Activated naive CD8-positive, alpha-beta T cell (primary cell): ENCODE results near the gene ATG101.
A peak's percentile ranks its signal among the peaks of the same experiment; 100 is the strongest.

Experiments used
- H3K27ac Mint-ChIP-seq: one replicate; pipeline ENCODE4 v1.8.0; 2021; ENCODE audit warnings: mixed read lengths
- H3K27me3 Mint-ChIP-seq: one replicate; pipeline ENCODE4 v1.8.0; 2021; ENCODE audit warnings: mixed read lengths
- H3K36me3 Mint-ChIP-seq: one replicate; pipeline ENCODE4 v1.8.0; 2021; ENCODE audit warnings: mixed read lengths
- H3K4me1 Mint-ChIP-seq: one replicate; pipeline ENCODE4 v1.8.0; 2021; ENCODE audit warnings: low read depth, mixed read lengths
- H3K4me3 Mint-ChIP-seq: one replicate; pipeline ENCODE4 v1.8.0; 2021; ENCODE audit warnings: mild to moderate bottlenecking, mixed read lengths
- H3K9me3 Mint-ChIP-seq: one replicate; pipeline ENCODE4 v1.8.0; 2021; ENCODE audit warnings: low read depth, mixed read lengths

Gene ATG101

GRCh38 chr12:52060498-52061177 is 9.1 kb upstream of the ATG101 start:
- no peak overlapping the region for H3K27ac Mint-ChIP-seq
- peaks cover 2% of the 10 kb centered on the region for H3K4me1 Mint-ChIP-seq
- H3K36me3 Mint-ChIP-seq: no peaks in the 10 kb centered on the region
- H3K9me3 Mint-ChIP-seq: no peaks in the 10 kb centered on the region
- no peaks in the 10 kb centered on the region for H3K27me3 Mint-ChIP-seq
- no peak overlapping the region for H3K4me3 Mint-ChIP-seq

DNA sequence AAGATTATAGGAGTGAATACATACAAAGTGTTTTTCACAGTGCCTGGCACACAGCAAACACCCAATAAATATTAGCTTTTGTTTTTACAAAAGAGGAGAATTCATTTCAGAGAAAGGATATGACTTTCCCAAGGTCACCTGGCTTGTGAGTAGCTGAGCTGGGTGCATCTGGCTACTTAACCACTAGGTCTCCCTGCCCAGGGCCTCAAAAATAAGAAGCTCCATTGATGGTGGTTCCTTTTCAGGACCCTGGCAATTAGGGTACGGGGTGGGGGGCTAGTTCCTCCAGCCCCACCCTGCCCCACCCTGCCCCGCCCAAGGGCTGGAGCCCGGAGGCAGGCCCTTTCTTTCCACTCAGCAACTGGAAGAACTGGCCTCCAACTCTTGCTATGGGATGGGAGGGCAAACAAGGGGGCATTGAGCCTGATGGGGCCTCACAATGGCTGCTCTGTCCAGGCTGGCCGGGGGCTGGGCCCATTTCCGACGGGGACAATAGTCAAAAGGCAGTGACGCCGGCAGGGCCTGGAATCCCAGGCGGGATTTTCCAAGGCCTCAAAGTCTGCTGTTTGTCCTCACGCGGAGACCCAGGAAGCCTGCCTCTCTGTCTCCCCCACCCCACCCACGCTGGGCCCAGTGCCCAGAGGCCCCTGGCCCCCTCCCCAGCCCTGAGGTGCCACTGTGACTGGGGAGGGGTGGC is 8.2 kb upstream of the ATG101 start:
- H3K36me3 Mint-ChIP-seq: no peaks in the 10 kb centered on the region
- no peaks in the 10 kb centered on the region for H3K4me1 Mint-ChIP-seq
- no peaks in the 10 kb centered on the region for H3K27me3 Mint-ChIP-seq
- H3K4me3 Mint-ChIP-seq: no peak overlapping the region
- H3K27ac Mint-ChIP-seq: no peak overlapping the region
- no peaks in the 10 kb centered on the region for H3K9me3 Mint-ChIP-seq

- Mint-ChIP-seq H3K9me3 (no peaks in the 10 kb centered on the region), H3K27ac (no peak overlapping the region), H3K36me3 (no peaks in the 10 kb centered on the region), H3K27me3 (no peaks in the 10 kb centered on the region), H3K4me3 (no peak overlapping the region), H3K4me1 (no peaks in the 10 kb centered on the region)
Measured at GRCh38 chr12:52062167-52063081, 7.4 kb upstream of the ATG101 start.

DNA sequence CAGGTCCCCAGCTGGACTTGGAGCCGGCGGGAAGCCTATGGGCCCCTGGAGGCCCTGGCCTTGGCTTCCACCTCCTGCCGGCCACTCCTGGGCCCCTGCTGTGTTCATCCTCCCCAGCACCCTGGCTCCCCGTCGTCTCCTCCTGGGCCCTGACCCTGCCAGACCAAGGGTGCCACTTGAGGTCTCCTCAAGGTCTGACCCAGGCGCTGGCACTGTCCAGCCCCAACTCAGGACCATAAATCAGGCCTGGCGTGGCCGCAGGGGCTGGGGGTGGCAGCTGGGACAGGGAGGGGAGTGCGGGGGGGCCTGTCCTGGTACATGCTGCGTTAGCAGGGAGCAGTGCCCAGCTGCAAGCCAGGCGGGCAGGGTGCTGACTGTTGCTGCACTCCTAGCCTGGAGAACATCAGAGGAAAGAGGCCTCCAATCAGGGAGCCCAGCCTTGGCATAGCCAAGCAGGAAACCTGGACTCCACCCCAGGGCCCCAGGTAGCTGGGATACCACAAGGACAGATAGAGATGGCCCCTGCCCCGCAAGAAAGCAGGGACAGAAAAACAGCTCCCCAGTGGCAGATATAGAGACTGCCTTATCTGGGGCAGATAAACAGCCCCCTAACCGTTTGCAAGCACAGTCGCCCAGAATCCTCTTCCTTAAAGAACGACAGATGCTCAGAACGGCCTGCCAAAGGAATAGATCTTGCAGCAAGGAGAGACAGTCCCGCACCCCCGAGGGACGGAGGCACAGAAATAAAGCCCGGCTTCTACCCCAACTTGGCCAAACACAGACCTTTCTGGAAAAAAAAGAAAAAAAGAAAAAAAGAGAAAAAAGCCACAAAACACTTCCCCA is 6.5 kb upstream of the ATG101 start:
- H3K4me1 Mint-ChIP-seq: no peaks in the 10 kb centered on the region
- H3K27me3 Mint-ChIP-seq: no peaks in the 10 kb centered on the region
- H3K36me3 Mint-ChIP-seq: no peaks in the 10 kb centered on the region
- no peak overlapping the region for H3K27ac Mint-ChIP-seq
- H3K9me3 Mint-ChIP-seq: no peaks in the 10 kb centered on the region
- no peak overlapping the region for H3K4me3 Mint-ChIP-seq

DNA sequence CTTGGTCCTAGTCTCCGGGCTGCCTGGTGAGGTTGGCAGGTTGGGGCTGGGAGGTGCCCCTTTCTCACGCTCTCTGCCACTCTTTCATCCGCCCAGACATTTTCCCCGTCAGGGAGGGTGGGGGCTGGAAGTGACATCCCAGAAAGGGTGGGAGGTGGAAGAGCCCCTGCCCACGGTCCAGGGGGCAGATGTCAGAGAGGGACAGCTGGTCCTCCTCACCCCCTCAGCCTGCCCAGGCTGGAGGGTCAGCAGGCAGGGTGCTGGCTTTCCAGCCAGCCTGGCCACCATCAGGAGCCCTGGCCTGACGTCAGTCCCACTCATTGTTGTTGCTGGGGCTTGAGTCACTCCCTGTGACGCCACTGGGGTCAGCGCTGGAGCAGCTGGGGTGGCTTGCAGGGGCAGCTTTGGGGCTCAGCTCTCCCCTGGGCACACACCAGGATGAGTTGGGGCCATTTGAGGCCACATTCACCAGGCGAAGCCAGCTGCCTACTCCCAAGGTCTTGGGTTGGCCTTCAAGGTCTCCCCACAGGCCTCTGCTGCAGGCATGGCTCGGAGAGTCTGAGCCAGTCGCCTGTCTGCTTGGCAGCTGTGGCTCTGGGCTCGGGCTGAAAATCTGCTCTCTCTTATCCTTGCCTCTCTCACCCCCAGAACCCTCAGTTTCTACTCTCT is 5.7 kb upstream of the ATG101 start:
- Mint-ChIP-seq H3K4me3 (no peak overlapping the region), H3K27me3 (no peaks in the 10 kb centered on the region), H3K4me1 (peaks cover 2% of the 10 kb centered on the region), H3K27ac (no peak overlapping the region), H3K36me3 (no peaks in the 10 kb centered on the region), H3K9me3 (no peaks in the 10 kb centered on the region)

- H3K27ac Mint-ChIP-seq: no peak overlapping the region
- peaks cover 19% of the 10 kb centered on the region for H3K4me1 Mint-ChIP-seq
Measured at GRCh38 chr12:52066346-52067080, 3.3 kb upstream of the ATG101 start.

GRCh38 chr12:52067081-52067374 is 2.8 kb upstream of the ATG101 start:
- H3K4me1 Mint-ChIP-seq: peaks cover 23% of the 10 kb centered on the region
- no peak overlapping the region for H3K27ac Mint-ChIP-seq
- no peaks in the 10 kb centered on the region for H3K36me3 Mint-ChIP-seq
- H3K4me3 Mint-ChIP-seq: no peak overlapping the region
- no peaks in the 10 kb centered on the region for H3K9me3 Mint-ChIP-seq
- H3K27me3 Mint-ChIP-seq: no peaks in the 10 kb centered on the region

More at GRCh38 chr12:52066346-52067080, 3.3 kb upstream of the ATG101 start:
- Mint-ChIP-seq H3K9me3 (no peaks in the 10 kb centered on the region), H3K27me3 (no peaks in the 10 kb centered on the region), H3K36me3 (no peaks in the 10 kb centered on the region), H3K4me3 (no peak overlapping the region)

DNA sequence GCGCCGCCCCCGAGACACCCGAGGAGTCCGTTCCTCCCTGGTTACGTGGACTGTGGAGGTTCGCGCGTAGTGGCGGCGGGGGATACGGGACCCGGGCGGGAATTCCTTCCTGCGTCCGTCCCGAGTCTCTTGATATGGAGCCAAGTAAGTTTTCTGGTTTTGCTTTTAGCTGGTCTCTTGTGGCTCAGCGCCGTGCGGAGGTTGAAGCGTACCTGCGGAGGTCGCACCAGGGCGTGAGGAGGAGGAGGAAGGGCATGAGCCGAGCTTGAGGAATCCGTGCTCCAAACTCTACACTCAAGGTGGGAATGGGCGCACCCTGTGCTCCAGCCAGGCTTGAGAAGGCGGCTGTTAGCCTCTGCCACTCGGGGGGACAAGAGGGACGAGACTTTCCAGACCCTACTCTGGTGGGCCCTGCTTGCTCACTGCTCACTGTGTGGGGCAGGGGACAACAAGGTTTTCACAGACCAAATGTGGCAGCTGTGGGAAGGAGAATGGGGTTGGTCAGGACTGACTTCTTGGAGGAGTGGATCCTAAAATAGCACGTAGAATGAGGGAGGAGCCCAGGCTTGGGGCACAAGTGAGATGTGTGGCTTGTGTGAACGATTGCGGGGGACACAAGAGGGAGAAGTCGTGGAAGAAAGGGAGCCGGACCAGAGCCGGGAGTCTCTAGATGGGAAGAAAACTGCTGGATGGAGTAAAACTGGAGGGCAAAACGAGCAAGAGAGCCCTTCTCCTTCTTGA is 577 bp downstream of the ATG101 start:
- peak overlapping the region; percentile 99 for H3K27ac Mint-ChIP-seq
- no peaks in the 10 kb centered on the region for H3K27me3 Mint-ChIP-seq
- peaks cover 43% of the 10 kb centered on the region for H3K4me1 Mint-ChIP-seq
- H3K36me3 Mint-ChIP-seq: peaks cover 7% of the 10 kb centered on the region
- no peaks in the 10 kb centered on the region for H3K9me3 Mint-ChIP-seq
- peak overlapping the region; percentile 97 for H3K4me3 Mint-ChIP-seq

DNA sequence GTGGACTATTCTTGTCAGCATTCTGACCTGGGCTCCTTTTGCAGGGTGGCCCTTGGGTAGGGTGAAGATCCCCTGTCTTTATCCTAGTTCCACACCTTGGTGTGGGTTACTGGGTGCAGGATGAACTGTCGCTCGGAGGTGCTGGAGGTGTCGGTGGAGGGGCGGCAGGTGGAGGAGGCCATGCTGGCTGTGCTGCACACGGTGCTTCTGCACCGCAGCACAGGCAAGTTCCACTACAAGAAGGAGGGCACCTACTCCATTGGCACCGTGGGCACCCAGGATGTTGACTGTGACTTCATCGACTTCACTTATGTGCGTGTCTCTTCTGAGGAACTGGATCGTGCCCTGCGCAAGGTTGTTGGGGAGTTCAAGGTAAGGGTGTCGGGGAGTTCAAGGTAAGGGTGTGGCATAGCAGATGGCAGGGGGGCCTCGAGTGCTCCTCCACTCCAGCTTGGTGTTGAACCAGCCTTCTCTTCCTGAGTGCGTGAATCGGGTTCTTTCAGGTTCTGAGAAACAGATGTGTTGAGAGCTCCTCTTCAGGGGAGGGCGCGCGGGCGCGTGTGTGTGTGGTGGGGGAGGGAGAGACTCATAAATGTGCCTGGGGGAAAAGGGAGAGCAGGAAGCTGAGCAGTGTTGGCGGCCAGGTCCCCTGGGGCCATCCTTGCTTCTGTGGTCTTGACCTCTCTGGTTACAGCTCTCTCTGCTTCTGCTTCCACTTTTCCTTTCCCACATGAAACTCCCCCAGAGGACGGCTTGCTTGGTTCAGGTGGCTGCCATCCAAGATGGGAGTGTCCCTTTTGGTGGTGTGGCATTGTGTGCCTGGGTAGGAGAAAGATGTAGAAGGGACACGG is 4.0 kb downstream of the ATG101 start:
- Mint-ChIP-seq H3K4me3 (peak overlapping the region; percentile 67), H3K9me3 (no peaks in the 10 kb centered on the region), H3K27me3 (no peaks in the 10 kb centered on the region), H3K4me1 (peaks cover 43% of the 10 kb centered on the region), H3K27ac (peak overlapping the region; percentile 80), H3K36me3 (peaks cover 9% of the 10 kb centered on the region)

GRCh38 chr12:52074971-52075724 is 5.4 kb downstream of the ATG101 start:
- H3K4me3 Mint-ChIP-seq: no peak overlapping the region
- H3K27ac Mint-ChIP-seq: no peak overlapping the region
- no peaks in the 10 kb centered on the region for H3K9me3 Mint-ChIP-seq
- H3K27me3 Mint-ChIP-seq: no peaks in the 10 kb centered on the region
- H3K4me1 Mint-ChIP-seq: peaks cover 38% of the 10 kb centered on the region
- peaks cover 9% of the 10 kb centered on the region for H3K36me3 Mint-ChIP-seq

- Mint-ChIP-seq H3K27ac (no peak overlapping the region), H3K36me3 (peaks cover 9% of the 10 kb centered on the region), H3K4me3 (no peak overlapping the region), H3K9me3 (no peaks in the 10 kb centered on the region), H3K4me1 (peaks cover 27% of the 10 kb centered on the region), H3K27me3 (no peaks in the 10 kb centered on the region)
Measured at GRCh38 chr12:52076811-52077210, 7.0 kb downstream of the ATG101 start.

DNA sequence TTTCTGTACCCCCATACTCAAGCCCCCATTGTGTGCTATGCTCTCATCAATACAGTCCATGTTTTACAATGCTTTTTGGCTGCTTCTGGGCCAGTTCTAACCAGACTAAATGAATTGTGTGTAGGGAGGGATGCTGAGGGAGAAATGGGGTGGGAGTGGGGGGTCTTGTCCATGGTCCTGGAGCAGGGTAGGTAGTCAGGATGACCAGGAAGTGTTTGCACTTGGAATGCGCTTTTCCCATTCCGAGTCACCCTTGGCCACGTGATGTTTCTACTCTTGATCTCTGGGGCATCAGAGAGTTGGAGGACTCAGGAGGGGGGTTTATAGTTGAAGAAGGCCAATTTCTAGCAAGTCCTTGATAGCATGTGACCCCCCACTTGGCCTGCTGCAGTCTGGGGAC is 8.5 kb downstream of the ATG101 start:
- Mint-ChIP-seq H3K27ac (no peak overlapping the region), H3K27me3 (no peaks in the 10 kb centered on the region), H3K9me3 (no peaks in the 10 kb centered on the region), H3K4me1 (peaks cover 18% of the 10 kb centered on the region), H3K36me3 (peaks cover 5% of the 10 kb centered on the region), H3K4me3 (no peak overlapping the region)
